IMR-90 (cell line): ENCODE data around the gene IVL. TPM values are rescaled to one million over a fixed set of nuclear protein-coding genes. Genes with fewer than 3 reads are reported as not detected.

Source experiments
- ATAC-seq: fragments of 200-7000 bp; cut with Tn5 transposase; 2 replicates; pipeline ENCODE4 v1.9.1; 2020; ENCODE audit warnings: low read depth, mild to moderate bottlenecking, moderate library complexity
- BruUV-seq: library from RNA; stranded (reverse); fragments of 400-500 nt; replicated peaks from 2 replicates; lab custom pipeline; 2021; lab: Mats Ljungman, UMichigan
- CTCF ChIA-PET: fragments of 300-600 bp; formaldehyde crosslinking; extraction: SDS; loops from one replicate; lab custom pipeline; 2021; ENCODE audit warnings: antibody characterized with exemption; lab: Yijun Ruan, JAX
- POLR2A ChIA-PET: fragments of 300-600 bp; sonication (Branson Sonifier 250); formaldehyde crosslinking; loops from one replicate; lab custom pipeline; 2022; ENCODE audit warnings: antibody characterized with exemption; ENCODE audit not compliant: unreplicated experiment; lab: Charles Lee
- DNase-seq: peaks from one replicate; pipeline ENCODE4 v3.0.0; 2013
- H2AFZ ChIP-seq: replicated peaks from 2 replicates; pipeline ENCODE3; 2013; ENCODE audit warnings: low read length, mild to moderate bottlenecking; ENCODE audit not compliant: poor library complexity
- H2AK5ac ChIP-seq: 2 replicates; pipeline ENCODE4 v1.6.1; 2013; ENCODE audit warnings: low read depth, low read length, inconsistent platforms
- H2AK9ac ChIP-seq: replicated peaks from 2 replicates; pipeline ENCODE3; 2013; ENCODE audit warnings: mild to moderate bottlenecking, low read depth, low read length, moderate library complexity; ENCODE audit not compliant: poor library complexity
- H2BK120ac ChIP-seq: 2 replicates; pipeline ENCODE4 v1.6.1; 2013; ENCODE audit warnings: low read depth, low read length, inconsistent platforms
- H2BK15ac ChIP-seq: 3 replicates; pipeline ENCODE4 v1.6.1; 2013; ENCODE audit warnings: low read depth, low read length, inconsistent platforms
- H2BK20ac ChIP-seq: 2 replicates; pipeline ENCODE4 v1.6.1; 2013; ENCODE audit warnings: low read depth, mild to moderate bottlenecking, inconsistent platforms, low read length, moderate library complexity
- H2BK5ac ChIP-seq: 2 replicates; pipeline ENCODE4 v1.6.1; 2013; ENCODE audit warnings: mild to moderate bottlenecking, low read depth, low read length, inconsistent platforms; ENCODE audit not compliant: poor library complexity, severe bottlenecking
- H3K14ac ChIP-seq: replicated peaks from 2 replicates; pipeline ENCODE4 v1.6.1; 2013; ENCODE audit warnings: low read depth, low read length, inconsistent platforms
- H3K18ac ChIP-seq: 2 replicates; pipeline ENCODE4 v1.6.1; 2013; ENCODE audit warnings: low read depth, low read length, control low read depth
- H3K23ac ChIP-seq: 2 replicates; pipeline ENCODE4 v1.6.1; 2013; ENCODE audit warnings: low read depth, low read length, inconsistent platforms
- H3K27ac ChIP-seq: 2 replicates; pipeline ENCODE4 v1.5.1; 2013; ENCODE audit warnings: mild to moderate bottlenecking, control low read depth, low read length; ENCODE audit not compliant: insufficient read depth
- H3K27me3 ChIP-seq: 2 replicates; pipeline ENCODE4 v1.6.1; 2013; ENCODE audit warnings: low read length; ENCODE audit not compliant: control insufficient read depth, insufficient read depth
- H3K36me3 ChIP-seq: 2 replicates; pipeline ENCODE4 v1.6.1; 2013; ENCODE audit warnings: low read length, mixed read lengths; ENCODE audit not compliant: control insufficient read depth, insufficient read depth
- H3K4ac ChIP-seq: 2 replicates; pipeline ENCODE4 v1.6.1; 2013; ENCODE audit warnings: low read depth, low read length, inconsistent platforms
- H3K4me1 ChIP-seq: 2 replicates; pipeline ENCODE4 v1.6.1; 2013; ENCODE audit warnings: low read length, mixed read lengths; ENCODE audit not compliant: control insufficient read depth, insufficient read depth
- H3K4me2 ChIP-seq: 2 replicates; pipeline ENCODE4 v1.6.1; 2013; ENCODE audit warnings: low read depth, mild to moderate bottlenecking, control low read depth, low read length, moderate library complexity
- H3K4me3 ChIP-seq: 2 replicates; pipeline ENCODE4 v1.5.1; 2013; ENCODE audit warnings: low read depth, mild to moderate bottlenecking, control low read depth, low read length, moderate library complexity; ENCODE audit not compliant: insufficient read depth
- H3K56ac ChIP-seq: 2 replicates; pipeline ENCODE4 v1.6.1; 2013; ENCODE audit warnings: low read length, inconsistent platforms; ENCODE audit not compliant: insufficient read depth; ENCODE audit errors: extremely low read depth
- H3K79me1 ChIP-seq, 2 experiments: 2 replicates each; pipeline ENCODE4 v1.6.1; 2013; ENCODE audit warnings: low read length in 2 of 2, inconsistent platforms in 1 of 2, low read depth in 1 of 2
- H3K9ac ChIP-seq: 2 replicates; pipeline ENCODE4 v1.6.1; 2013; ENCODE audit warnings: low read depth, low read length, control low read depth
- H3K9me1 ChIP-seq: 2 replicates; pipeline ENCODE4 v1.6.1; 2013; ENCODE audit warnings: low read length, inconsistent platforms; ENCODE audit not compliant: insufficient read depth
- H3K9me3 ChIP-seq: 2 replicates; pipeline ENCODE4 v1.6.1; 2013; ENCODE audit warnings: low read length; ENCODE audit not compliant: control insufficient read depth, insufficient read depth
- H4K20me1 ChIP-seq: 2 replicates; pipeline ENCODE4 v1.6.1; 2013; ENCODE audit warnings: low read length, inconsistent platforms; ENCODE audit not compliant: insufficient read depth
- H4K5ac ChIP-seq: 2 replicates; pipeline ENCODE4 v1.6.1; 2013; ENCODE audit warnings: mild to moderate bottlenecking, low read depth, low read length, control low read depth
- H4K8ac ChIP-seq, 2 experiments: 2 replicates each; pipeline ENCODE4 v1.6.1; 2013; ENCODE audit warnings: low read depth in 2 of 2, low read length in 2 of 2, control low read depth in 1 of 2, inconsistent platforms in 1 of 2
- H4K91ac ChIP-seq: 2 replicates; pipeline ENCODE4 v1.6.1; 2013; ENCODE audit warnings: low read depth, low read length, inconsistent platforms; ENCODE audit not compliant: insufficient read depth
- BHLHE40 ChIP-seq: fragments of 150-350 bp; IDR thresholded peaks from 2 replicates; pipeline ENCODE4 v1.6.1; 2016; ENCODE audit warnings: mild to moderate bottlenecking, low read depth, low read length
- CEBPB ChIP-seq: IDR thresholded peaks from 2 replicates; pipeline ENCODE4 v1.6.1; 2012; ENCODE audit warnings: low read depth, low read length, improper control_type of control experiment
- CHD1 ChIP-seq: IDR thresholded peaks from 2 replicates; pipeline ENCODE4 v1.6.1; 2012; ENCODE audit warnings: low read depth, low read length, improper control_type of control experiment
- CTCF ChIP-seq: conservative IDR thresholded peaks from 2 replicates; pipeline ENCODE4 v1.5.1; 2012; ENCODE audit warnings: mild to moderate bottlenecking, low read depth, low read length, improper control_type of control experiment
- ELK1 ChIP-seq: fragments of 150-350 bp; IDR thresholded peaks from 2 replicates; pipeline ENCODE4 v1.6.1; 2016; ENCODE audit warnings: low read depth, mild to moderate bottlenecking, low read length, moderate library complexity, borderline replicate concordance
- FOS ChIP-seq: fragments of 150-350 bp; IDR thresholded peaks from 2 replicates; pipeline ENCODE4 v1.6.1; 2016; ENCODE audit warnings: low read depth, low read length
- MAFK ChIP-seq: IDR thresholded peaks from 2 replicates; pipeline ENCODE4 v1.6.1; 2012; ENCODE audit warnings: low read depth, low read length, improper control_type of control experiment
- MAZ ChIP-seq: IDR thresholded peaks from 2 replicates; pipeline ENCODE4 v1.6.1; 2012; ENCODE audit warnings: low read depth, mild to moderate bottlenecking, low read length, improper control_type of control experiment, moderate library complexity, borderline replicate concordance
- MXI1 ChIP-seq: IDR thresholded peaks from 2 replicates; pipeline ENCODE4 v1.6.1; 2012; ENCODE audit warnings: low read depth, mild to moderate bottlenecking, low read length, moderate library complexity, borderline replicate concordance
- NFE2L2 ChIP-seq: fragments of 150-350 bp; IDR thresholded peaks from 2 replicates; pipeline ENCODE4 v1.6.1; 2016; ENCODE audit warnings: low read depth, mild to moderate bottlenecking, low read length
- POLR2A ChIP-seq: IDR thresholded peaks from 2 replicates; pipeline ENCODE4 v1.6.1; 2012; ENCODE audit warnings: mild to moderate bottlenecking, low read depth, low read length
- RAD21 ChIP-seq: IDR thresholded peaks from 2 replicates; pipeline ENCODE4 v1.6.1; 2012; ENCODE audit warnings: low read length, improper control_type of control experiment
- RCOR1 ChIP-seq: IDR thresholded peaks from 2 replicates; pipeline ENCODE4 v1.6.1; 2012; ENCODE audit warnings: mild to moderate bottlenecking, low read length, improper control_type of control experiment; ENCODE audit not compliant: insufficient replicate concordance
- RFX5 ChIP-seq: IDR thresholded peaks from 2 replicates; pipeline ENCODE4 v1.8.0; 2012; ENCODE audit warnings: low read depth, mild to moderate bottlenecking, low read length, moderate library complexity
- SMC3 ChIP-seq: fragments of 150-350 bp; IDR thresholded peaks from 2 replicates; pipeline ENCODE4 v1.6.1; 2016; ENCODE audit warnings: low read depth, mild to moderate bottlenecking, antibody characterized with exemption, low read length, moderate library complexity
- USF2 ChIP-seq: fragments of 150-350 bp; IDR thresholded peaks from 2 replicates; pipeline ENCODE4 v1.6.1; 2017; ENCODE audit warnings: mild to moderate bottlenecking, antibody characterized with exemption, low read length, low read depth
- WGBS, 2 experiments: methylation state at CpG; one replicate each; pipeline versions ENCODE4 v1.1.5 to v1.1.7; 2013; ENCODE audit warnings: missing lambda C conversion rate in 2 of 2; ENCODE audit not compliant: insufficient read length in 1 of 2; ENCODE audit errors: extremely low coverage in 2 of 2; 5-methylcytosine and 5-hydroxymethylcytosine counted together
- dilution Hi-C: fragments of 300-500 bp; cut with HindIII; formaldehyde crosslinking; loops from one replicate; pipeline ENCODE4 v1.14.3; 2018; ENCODE audit warnings: low sequenced_read_pairs; ENCODE audit not compliant: unreplicated experiment
- in situ Hi-C: fragments of 300-500 bp; cut with MboI; formaldehyde crosslinking; loops from 3 replicates; pipeline ENCODE4 v1.14.3; 2019; ENCODE audit warnings: low sequenced_read_pairs, inconsistent platforms, mixed read lengths
- intact Hi-C: fragments of 100-400 bp; cut with micrococcal nuclease; formaldehyde crosslinking; loops from 2 replicates; pipeline ENCODE4 v1.10.0; 2022
- polyA plus RNA-seq, 3 experiments: library from polyadenylated mRNA; depleted of rRNA; stranded (reverse); fragments of >200 nt; gene quantifications; 2 replicates each; pipeline ENCODE4 v1.2.3, GENCODE V29; 2012; ENCODE audit warnings: low replicate concordance in 1 of 3
- total RNA-seq: library from RNA; depleted of rRNA; stranded (reverse); fragments of >200 nt; gene quantifications from 2 replicates; pipeline ENCODE4 v1.2.3, GENCODE V29; 2012

The IVL gene
- total and polyA plus RNA-seq, 2 of the 4 experiments (the other 2 are of a cell fraction) = not detected

GRCh38 chr1:152953761-152954160 is 45.4 kb downstream of the IVL start:
- Histone ChIP-seq H2AK5ac (no peak overlapping the region), H4K91ac (no peak overlapping the region), H3K18ac (no peak overlapping the region), H4K20me1 (no peaks in the 10 kb centered on the region), H3K79me1 (no peaks in the 10 kb centered on the region), H3K27ac (no peak overlapping the region), H3K4me2 (no peak overlapping the region), H2BK15ac (no peak overlapping the region), H3K4me1 (no peaks in the 10 kb centered on the region), H3K9me3 (no peaks in the 10 kb centered on the region), H3K36me3 (no peaks in the 10 kb centered on the region), H3K4ac (no peak overlapping the region), H3K9me1 (no peaks in the 10 kb centered on the region), H3K27me3 (no peaks in the 10 kb centered on the region), H2AFZ (no peak overlapping the region), H3K9ac (no peak overlapping the region), H4K5ac (no peak overlapping the region), H2AK9ac (no peak overlapping the region), H3K4me3 (no peak overlapping the region), H3K14ac (no peak overlapping the region), H3K23ac (no peak overlapping the region), H2BK20ac (no peak overlapping the region), H2BK120ac (no peak overlapping the region), H2BK5ac (no peak overlapping the region), H3K56ac (no peak overlapping the region), H4K8ac (no peak overlapping the region)
- no peak for TF ChIP-seq MXI1
- no peak for TF ChIP-seq RAD21
- TF ChIP-seq RCOR1 = no peak
- no peak for TF ChIP-seq FOS
- TF ChIP-seq CEBPB = no peak
- TF ChIP-seq NFE2L2 = no peak
- TF ChIP-seq ELK1 = no peak
- TF ChIP-seq CTCF = no peak
- TF ChIP-seq MAFK = no peak
- TF ChIP-seq RFX5 = no peak
- no peak for TF ChIP-seq MAZ
- no peak for TF ChIP-seq SMC3
- TF ChIP-seq BHLHE40 = no peak
- no peak for TF ChIP-seq USF2
- no peak for TF ChIP-seq POLR2A
- TF ChIP-seq CHD1 = no peak
- in situ Hi-C loops = no loop called here
- no TSS peak for BruUV-seq
- WGBS, 2 experiments = 60% methylated on average over 1 of the region's 7 CpGs; no CpG with 5 or more reads in 1 of the 2 experiments
- DNase-seq (no peak), ATAC-seq (no peak)
- CTCF ChIA-PET = no interaction called here
- dilution Hi-C loops = no loop called here
- POLR2A ChIA-PET = no interaction called here
- intact Hi-C loops = no loop called here
